GM12864 (cell line): ENCODE results near the gene DDTL.

ENCODE experiments used
- DNase-seq: peaks from one replicate; pipeline ENCODE4 v3.0.0-alpha.2; 2011; ENCODE audit warnings: low read depth
- H3K4me3 ChIP-seq: 2 replicates; pipeline ENCODE4 v1.5.1; 2011; ENCODE audit warnings: mild to moderate bottlenecking, low read depth, low read length, control low read depth
- TF ChIP-seq, protein P1 (sequence below): IDR thresholded peaks from 2 replicates; pipeline ENCODE4 v1.5.1; 2011; ENCODE audit warnings: low read depth, mild to moderate bottlenecking, moderate library complexity, low read length, control low read depth, inconsistent platforms; ENCODE audit errors: missing control alignments

The DDTL gene

DNA sequence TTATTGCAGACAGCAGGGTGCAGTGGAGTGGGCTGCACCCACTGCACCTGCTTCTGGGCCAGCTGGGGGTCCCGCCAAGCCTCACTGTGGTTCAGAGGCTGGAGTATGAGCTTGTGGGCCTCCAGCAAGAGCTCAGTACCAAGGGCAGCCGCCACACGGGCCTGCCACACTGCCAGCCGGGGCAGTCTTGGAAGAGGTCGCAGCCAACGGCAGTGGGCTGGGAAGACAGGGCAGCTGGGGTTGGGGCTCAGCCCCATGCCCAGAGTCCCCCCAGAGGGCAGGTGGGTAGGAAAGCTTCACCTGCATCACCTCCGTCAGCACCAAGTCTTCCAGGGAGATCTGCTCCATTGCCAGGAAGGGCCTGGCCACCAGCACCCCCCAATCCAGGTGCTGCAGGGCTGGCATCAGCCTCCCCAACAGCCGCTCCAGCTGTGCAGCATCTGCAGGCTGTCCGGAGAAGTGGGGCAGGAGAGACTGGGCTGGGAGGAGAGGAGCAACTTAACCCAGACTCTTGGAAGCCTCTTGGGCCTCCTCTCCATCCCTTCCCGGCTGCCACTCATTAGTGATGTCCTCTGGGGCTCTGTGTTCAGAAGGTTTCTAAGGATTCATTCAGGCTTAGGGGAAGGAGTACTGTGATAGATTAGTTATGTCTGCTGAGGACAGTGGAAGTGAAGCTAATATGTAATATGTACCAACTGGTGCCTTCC is 39.7 kb downstream of the DDTL start:
- no peak for DNase-seq
- no peak overlapping the region for H3K4me3 ChIP-seq
- TF ChIP-seq, protein P1, sequence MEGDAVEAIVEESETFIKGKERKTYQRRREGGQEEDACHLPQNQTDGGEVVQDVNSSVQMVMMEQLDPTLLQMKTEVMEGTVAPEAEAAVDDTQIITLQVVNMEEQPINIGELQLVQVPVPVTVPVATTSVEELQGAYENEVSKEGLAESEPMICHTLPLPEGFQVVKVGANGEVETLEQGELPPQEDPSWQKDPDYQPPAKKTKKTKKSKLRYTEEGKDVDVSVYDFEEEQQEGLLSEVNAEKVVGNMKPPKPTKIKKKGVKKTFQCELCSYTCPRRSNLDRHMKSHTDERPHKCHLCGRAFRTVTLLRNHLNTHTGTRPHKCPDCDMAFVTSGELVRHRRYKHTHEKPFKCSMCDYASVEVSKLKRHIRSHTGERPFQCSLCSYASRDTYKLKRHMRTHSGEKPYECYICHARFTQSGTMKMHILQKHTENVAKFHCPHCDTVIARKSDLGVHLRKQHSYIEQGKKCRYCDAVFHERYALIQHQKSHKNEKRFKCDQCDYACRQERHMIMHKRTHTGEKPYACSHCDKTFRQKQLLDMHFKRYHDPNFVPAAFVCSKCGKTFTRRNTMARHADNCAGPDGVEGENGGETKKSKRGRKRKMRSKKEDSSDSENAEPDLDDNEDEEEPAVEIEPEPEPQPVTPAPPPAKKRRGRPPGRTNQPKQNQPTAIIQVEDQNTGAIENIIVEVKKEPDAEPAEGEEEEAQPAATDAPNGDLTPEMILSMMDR: no peak

DNA sequence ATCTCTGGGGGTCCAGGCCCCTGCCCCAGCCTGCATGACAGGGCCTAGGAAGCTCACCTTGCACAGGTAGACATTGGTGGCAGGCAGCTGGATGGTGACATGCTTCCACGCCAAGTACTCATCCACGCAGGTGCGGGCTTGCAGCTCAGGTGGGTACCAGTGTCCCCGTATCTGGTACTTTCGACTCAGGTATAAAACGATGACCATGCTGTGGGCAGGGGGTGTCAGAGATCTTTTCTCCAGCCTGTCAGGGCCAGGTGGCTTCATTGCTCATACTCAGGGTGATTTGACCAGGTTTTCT is 40.2 kb downstream of the DDTL start:
- H3K4me3 ChIP-seq: no peak overlapping the region
- TF ChIP-seq, protein P1: no peak
- DNase-seq: no peak

DNA sequence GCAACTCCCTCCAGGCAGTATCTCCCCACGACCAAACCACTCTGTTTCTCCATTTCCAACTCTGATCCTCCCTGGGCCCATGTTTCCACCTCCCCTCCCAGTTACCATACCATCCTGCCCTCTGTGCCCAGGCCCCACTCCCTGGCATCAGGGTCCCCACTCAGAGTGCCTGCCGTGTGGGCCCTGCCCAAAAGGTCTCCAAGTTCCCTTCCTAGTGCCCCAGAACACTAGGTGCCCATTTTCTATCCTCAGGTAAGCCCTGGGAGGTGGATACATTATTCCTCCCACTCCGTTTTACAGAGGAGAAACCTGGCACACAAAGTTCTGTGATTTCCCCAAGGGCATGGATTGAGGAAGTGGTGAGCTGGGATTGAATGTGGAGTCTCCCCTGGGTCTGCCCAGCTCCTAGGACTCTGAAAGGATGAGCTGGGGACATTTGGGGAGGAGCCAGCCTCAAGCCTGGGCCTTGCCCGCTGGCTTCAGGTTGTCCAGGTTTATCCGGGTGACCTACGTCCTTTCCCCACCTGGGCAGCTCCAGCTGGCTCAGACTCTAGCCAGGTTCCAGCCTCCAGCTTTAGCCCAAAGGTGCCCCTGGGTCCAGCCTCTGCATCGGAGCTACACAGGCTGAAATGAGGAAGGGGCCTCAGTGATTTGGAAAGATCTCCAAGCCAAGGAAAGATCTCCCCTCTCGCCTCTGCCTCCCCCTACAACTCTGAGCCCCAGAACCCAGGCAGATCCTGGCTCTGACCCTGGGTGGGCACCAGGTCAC is 40.7 kb downstream of the DDTL start:
- TF ChIP-seq, protein P1: no peak
- H3K4me3 ChIP-seq: no peak overlapping the region

DNA sequence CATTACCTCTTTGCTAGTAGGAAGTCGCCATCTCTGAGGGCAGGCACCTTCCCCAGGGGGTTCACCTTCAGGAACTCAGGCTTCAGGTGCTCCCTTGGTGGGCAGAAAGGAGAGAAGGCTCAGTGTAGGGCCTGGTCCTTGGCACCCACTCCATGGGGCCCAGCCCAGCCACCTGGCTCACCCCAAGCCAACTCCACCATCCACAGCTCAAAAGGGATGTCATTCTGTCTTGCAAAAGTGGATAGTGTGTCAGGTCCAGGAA is 41.3 kb downstream of the DDTL start:
- DNase-seq: no peak
- TF ChIP-seq, protein P1: no peak
- H3K4me3 ChIP-seq: no peak overlapping the region

More for the DNA sequence above, 40.7 kb downstream of the DDTL start:
- no peak for DNase-seq

DNA sequence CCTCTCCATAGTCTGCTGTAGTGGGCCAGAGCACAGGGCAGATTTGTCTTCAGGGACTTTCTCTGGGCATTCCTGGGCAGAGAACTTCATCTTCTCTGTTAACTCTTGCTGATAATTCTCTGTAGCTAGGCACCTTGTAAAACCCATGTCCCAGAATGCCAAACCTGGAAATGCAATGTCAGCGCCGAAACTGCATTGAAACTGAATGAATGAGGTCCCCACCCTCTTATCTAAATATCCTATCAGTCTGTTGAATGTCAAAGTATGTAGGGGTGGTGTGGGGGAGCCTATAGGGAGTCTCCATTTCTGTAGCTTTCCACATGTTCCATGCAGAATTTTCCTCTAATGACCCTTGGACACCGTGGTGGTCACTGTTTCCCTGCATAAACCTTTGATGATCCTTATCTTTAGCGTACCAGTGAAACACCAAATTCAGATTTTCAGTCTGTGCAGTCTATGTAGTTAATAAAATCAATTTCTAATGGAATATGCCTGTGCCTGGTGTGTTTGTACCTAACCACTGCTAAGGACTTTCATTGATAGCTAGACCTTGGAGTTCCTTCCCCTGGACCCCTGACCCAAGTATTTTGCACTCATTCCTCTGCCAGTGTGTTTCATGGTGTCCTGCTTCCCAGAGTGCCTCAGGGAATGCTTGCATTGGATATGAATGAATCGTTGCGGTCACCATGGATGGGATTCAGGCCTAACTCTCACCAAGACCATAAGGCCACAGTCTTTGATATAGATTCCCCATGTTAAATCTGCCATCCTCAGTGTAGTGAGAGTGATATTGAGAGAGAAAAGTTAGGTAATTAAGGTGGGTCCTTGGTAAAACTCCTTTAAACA is 41.9 kb downstream of the DDTL start:
- TF ChIP-seq, protein P1: no peak
- DNase-seq: no peak
- no peak overlapping the region for H3K4me3 ChIP-seq

DNA sequence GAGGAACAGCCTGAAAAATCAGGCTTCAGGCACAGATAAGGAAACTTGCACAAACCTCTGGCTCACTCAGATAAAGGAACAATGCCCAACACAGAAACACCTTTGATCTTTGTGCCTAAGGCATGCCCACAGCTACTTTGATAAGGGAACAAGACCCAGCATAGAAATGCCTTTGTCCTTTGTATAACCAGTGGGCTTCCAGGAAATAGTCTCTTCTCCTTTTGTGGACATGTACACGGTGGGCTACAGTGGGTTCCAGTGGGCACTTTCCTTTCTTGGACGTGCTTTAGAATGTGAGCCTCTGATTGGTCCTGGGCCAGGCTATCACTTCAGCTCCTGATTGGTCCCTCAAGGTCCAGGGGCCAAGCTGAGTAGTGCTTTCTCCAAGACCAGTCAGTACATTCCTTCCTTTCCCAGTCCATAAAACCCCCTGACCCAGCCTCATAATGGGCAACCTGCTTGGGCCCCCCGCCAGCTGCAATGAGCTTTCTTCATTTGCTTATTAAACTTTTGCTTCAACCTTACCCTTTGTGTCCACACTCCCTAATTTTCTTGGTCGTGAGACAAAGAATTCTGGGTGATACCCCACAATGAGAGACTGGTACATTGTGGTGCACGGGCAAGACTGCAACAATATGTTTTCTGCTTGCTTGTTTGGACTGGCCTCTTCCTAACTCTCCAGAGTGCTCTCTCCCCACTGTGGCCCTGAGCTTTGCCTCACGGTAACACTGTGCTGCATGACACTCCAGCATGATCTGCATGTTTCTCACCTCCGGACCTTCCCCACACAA is 42.7 kb downstream of the DDTL start:
- DNase-seq: no peak
- TF ChIP-seq, protein P1: no peak
- H3K4me3 ChIP-seq: no peak overlapping the region
